ENCODE results near the gene OR6N1. TPM values are rescaled to one million over a fixed set of nuclear protein-coding genes. Genes with fewer than 3 reads are reported as not detected.

Gene OR6N1
- total and polyA plus RNA-seq, 9 of the 15 experiments (the other 6 are each of a cell fraction or from before 2014, with no cell fraction given), result 0.01 to 0.07 TPM; not detected in 7

DNA sequence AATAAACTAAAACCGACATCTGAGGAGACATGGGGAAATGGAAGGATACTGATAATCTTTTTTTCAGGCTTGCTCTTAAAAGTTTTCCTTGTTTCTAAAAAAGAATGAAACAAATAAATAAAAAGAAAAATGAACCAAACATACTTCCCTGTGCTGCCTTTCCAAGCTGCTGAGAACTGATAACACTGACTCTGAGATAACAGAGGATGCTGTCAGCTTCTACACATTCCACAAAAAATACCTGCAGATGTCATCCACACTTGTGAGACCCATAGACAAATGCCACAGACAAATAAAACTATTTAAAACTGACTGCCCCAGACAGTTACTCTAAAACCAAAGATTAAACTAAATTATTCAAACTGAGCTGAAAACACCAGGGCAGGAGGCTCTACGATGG lies 39.5 kb downstream of the OR6N1 start:
- BruUV-seq (replicated peaks), result no TSS peak
- DNase-seq (ENCODE audit: extremely low read depth in 1 of 4, low spot score in 3 of 4) (peak; percentile 28 to 66 (median 46)), FAIRE-seq (peak; percentile 59), ATAC-seq (peak; percentile 59)
- WGBS (ENCODE audit: insufficient coverage, low coverage, missing lambda C conversion rate), result 0% methylated on average over 2 of the region's 2 CpGs
- in situ Hi-C loops (cut with MboI), result no loop called here
- intact Hi-C loops (cut with micrococcal nuclease), result no loop called here
- ChIA-PET POLR2A (interaction anchor here (1.0 to 1.8 kb wide), 2 partner anchors 10 to 13 kb away, joined by 3 to 5 read pairs; no protein-coding TSS in a partner anchor), CTCF (ENCODE audit: low intra/inter-chr PET ratio) (no interaction called here)
- H3K9me3 ChIP-seq (replicated peaks; ENCODE audit: control insufficient read depth, insufficient read depth, low read depth, low read length), result no peaks in the 10 kb centered on the region
- no peak overlapping the region for H3K4me3 ChIP-seq
- H3K27me3 ChIP-seq (ENCODE audit: control insufficient read depth in 2 of 2, insufficient read depth in 2 of 2, low read length in 2 of 2), result no peaks in the 10 kb centered on the region
- H3K4me2 ChIP-seq (ENCODE audit: insufficient read depth, low read length), result peak overlapping the region; percentile 22; the same call in 1 of the 2 replicates
- no peak overlapping the region for H3K9ac ChIP-seq (ENCODE audit: insufficient read depth in 1 of 2, low read depth in 2 of 2, low read length in 2 of 2)
- H3K79me2 ChIP-seq (ENCODE audit: control insufficient read depth, insufficient read depth, low read length), result no peaks in the 10 kb centered on the region
- no peak overlapping the region for H2AFZ ChIP-seq (ENCODE audit: low read depth, low read length)
- no peaks in the 10 kb centered on the region for H3K36me3 ChIP-seq (ENCODE audit: control insufficient read depth, insufficient read depth, low read length)
- peaks cover 3 to 47% of the 10 kb centered on the region in 2 experiments; a peak in 3 of 5 replicates for H3K4me1 ChIP-seq (replicated peaks in 1 of 2; ENCODE audit: control insufficient read depth in 2 of 2, insufficient read depth in 2 of 2, low read length in 2 of 2)
- H3K9me1 ChIP-seq (ENCODE audit: control insufficient read depth, insufficient read depth, low read length), result no peaks in the 10 kb centered on the region
- H4K20me1 ChIP-seq (replicated peaks; ENCODE audit: control insufficient read depth, insufficient read depth, low read length), result no peaks in the 10 kb centered on the region
- peak overlapping the region; percentile 39; the same call in 1 of the 3 replicates for H3K27ac ChIP-seq (ENCODE audit: extremely low read depth, low read depth, low read length)
- TF ChIP-seq KDM1A (IDR thresholded peaks at IDR 0.05) (peak in 1 of 2 experiments; percentile 56; a peak in 1 of 4 replicates), MTA2 (IDR thresholded peaks at IDR 0.05; ENCODE audit: low read depth) (peak; percentile 75), ARID1B (IDR thresholded peaks at IDR 0.05) (peak; percentile 94), POLR2AphosphoS5 (IDR thresholded peaks at IDR 0.05; ENCODE audit: control insufficient read depth, insufficient read depth, low read depth, low read length) (peak; percentile 47; the same call in 1 of the 2 replicates), ZNF507 (tag; conservative IDR thresholded peaks at IDR 0.05) (no peak), NONO (IDR thresholded peaks at IDR 0.05; ENCODE audit: low read depth in 2 of 2, low read length in 1 of 2) (no peak), CBFA2T2 (conservative IDR thresholded peaks at IDR 0.05) (peak; percentile 72), STAT5A (IDR thresholded peaks at IDR 0.05; ENCODE audit: borderline replicate concordance, low read length) (peak; percentile 37; the same call in 1 of the 2 replicates), DPF2 (IDR thresholded peaks at IDR 0.05) (peak; percentile 87), FOXP1 (CRISPR knock-in tag; IDR thresholded peaks at IDR 0.05) (no peak), CBFA2T3 (IDR thresholded peaks at IDR 0.05) (peak; percentile 84), TEAD1 (CRISPR knock-in tag; IDR thresholded peaks at IDR 0.05) (peak in 1 of 2 experiments; percentile 77; a peak in 2 of 4 replicates), ZEB2 (IDR thresholded peaks at IDR 0.05) (peak; percentile 89), FOSL1 (tag; conservative IDR thresholded peaks at IDR 0.05) (0 out of 2 replicates have a peak, but pooled peaks have one; percentile 19), GABPB2 (CRISPR knock-in tag; conservative IDR thresholded peaks at IDR 0.05) (no peak), TBL1XR1 (IDR thresholded peaks at IDR 0.05; ENCODE audit: low read length in 2 of 2) (0 out of 4 replicates have a peak, but pooled peaks of 1 of the 2 experiments have one; percentile 11), HDAC1 (IDR thresholded peaks at IDR 0.05) (peak in 1 of 2 experiments; percentile 26; a peak in 1 of 4 replicates), MTA1 (IDR thresholded peaks at IDR 0.05; ENCODE audit: borderline replicate concordance) (0 out of 2 replicates have a peak, but pooled peaks have one; percentile 44), PML (IDR thresholded peaks at IDR 0.05; ENCODE audit: low read length) (0 out of 2 replicates have a peak, but pooled peaks have one; percentile 48), MEIS2 (IDR thresholded peaks at IDR 0.05; ENCODE audit: partially characterized antibody) (peak; percentile 42), NCOR1 (IDR thresholded peaks at IDR 0.05) (peak; percentile 59)
- TF ChIP-seq, protein P1, sequence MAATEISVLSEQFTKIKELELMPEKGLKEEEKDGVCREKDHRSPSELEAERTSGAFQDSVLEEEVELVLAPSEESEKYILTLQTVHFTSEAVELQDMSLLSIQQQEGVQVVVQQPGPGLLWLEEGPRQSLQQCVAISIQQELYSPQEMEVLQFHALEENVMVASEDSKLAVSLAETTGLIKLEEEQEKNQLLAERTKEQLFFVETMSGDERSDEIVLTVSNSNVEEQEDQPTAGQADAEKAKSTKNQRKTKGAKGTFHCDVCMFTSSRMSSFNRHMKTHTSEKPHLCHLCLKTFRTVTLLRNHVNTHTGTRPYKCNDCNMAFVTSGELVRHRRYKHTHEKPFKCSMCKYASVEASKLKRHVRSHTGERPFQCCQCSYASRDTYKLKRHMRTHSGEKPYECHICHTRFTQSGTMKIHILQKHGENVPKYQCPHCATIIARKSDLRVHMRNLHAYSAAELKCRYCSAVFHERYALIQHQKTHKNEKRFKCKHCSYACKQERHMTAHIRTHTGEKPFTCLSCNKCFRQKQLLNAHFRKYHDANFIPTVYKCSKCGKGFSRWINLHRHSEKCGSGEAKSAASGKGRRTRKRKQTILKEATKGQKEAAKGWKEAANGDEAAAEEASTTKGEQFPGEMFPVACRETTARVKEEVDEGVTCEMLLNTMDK (IDR thresholded peaks at IDR 0.05; ENCODE audit: borderline replicate concordance, insufficient read depth, low read depth, low read length, poor library complexity, severe bottlenecking), result no peak
- TF ChIP-seq, protein P2, sequence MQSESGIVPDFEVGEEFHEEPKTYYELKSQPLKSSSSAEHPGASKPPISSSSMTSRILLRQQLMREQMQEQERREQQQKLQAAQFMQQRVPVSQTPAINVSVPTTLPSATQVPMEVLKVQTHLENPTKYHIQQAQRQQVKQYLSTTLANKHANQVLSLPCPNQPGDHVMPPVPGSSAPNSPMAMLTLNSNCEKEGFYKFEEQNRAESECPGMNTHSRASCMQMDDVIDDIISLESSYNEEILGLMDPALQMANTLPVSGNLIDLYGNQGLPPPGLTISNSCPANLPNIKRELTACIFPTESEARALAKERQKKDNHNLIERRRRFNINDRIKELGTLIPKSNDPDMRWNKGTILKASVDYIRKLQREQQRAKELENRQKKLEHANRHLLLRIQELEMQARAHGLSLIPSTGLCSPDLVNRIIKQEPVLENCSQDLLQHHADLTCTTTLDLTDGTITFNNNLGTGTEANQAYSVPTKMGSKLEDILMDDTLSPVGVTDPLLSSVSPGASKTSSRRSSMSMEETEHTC (IDR thresholded peaks at IDR 0.05), result no peak

All from K562 (cell line).